ENCODE data around the gene MYOCD.

GRCh38 chr17:12625092-12625491 lies 40.6 kb upstream of the MYOCD start:
- TF ChIP-seq POLR2A (IDR thresholded peaks at IDR 0.05) (no peak), CTCF (IDR thresholded peaks at IDR 0.05) (no peak)
